Tongue (tissue), 2 donors: ENCODE measurements around the gene FYTTD1. TPM values are rescaled to one million over a fixed set of nuclear protein-coding genes. Genes with fewer than 3 reads are reported as not detected.

Experiments used
- DNase-seq: peaks from one replicate; pipeline ENCODE4 v3.0.0-alpha.2; 2015
- total RNA-seq: library from RNA; depleted of rRNA; stranded (reverse); fragments of >200 nt; gene quantifications from one replicate; pipeline ENCODE4 v1.2.3, GENCODE V29; 2014

Gene FYTTD1
- total RNA-seq, 1 donor from 2014 or later, result 92.8 TPM

DNA sequence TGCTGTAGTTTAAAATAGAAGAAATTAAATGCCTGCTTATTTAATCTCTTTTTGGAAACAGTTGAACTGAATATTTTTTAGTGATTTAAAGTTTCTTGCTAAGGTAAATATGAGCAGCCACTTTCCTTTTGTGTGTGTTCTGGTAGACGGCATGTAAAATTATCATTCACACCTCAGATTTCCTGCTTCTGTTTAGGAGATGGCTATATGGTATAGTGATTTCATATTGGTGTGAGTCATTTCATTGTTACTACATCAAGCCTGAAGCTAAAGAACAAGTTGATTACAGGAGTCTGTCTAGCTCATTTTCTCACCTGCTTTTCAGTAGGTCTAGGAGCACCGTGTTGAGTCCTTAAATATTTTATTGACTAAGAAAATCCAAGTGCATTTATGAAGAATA, 43.6 kb downstream of the FYTTD1 start:
- no peak for DNase-seq

DNA sequence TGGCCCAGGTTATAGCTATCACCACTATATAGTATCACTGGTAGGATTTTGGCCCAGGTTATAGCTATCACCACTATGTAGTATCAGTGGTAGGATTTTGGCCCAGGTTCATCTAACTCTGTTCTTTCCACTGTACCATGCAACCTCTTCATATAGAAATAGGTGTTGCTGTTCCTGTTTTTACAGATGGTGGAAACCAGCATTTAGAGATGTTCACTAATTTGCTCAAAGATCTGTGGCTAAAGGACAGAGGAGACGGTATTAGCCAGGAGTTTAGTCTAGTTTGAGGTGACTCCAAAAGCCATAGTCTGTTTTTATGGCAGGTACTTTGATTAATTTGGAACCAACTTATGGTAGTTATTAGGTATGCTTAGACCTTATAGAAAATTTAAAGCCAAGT, 44.4 kb downstream of the FYTTD1 start:
- no peak for DNase-seq

- no peak for DNase-seq
Measured at GRCh38 chr3:197795200-197795599, 45.5 kb downstream of the FYTTD1 start.

DNA sequence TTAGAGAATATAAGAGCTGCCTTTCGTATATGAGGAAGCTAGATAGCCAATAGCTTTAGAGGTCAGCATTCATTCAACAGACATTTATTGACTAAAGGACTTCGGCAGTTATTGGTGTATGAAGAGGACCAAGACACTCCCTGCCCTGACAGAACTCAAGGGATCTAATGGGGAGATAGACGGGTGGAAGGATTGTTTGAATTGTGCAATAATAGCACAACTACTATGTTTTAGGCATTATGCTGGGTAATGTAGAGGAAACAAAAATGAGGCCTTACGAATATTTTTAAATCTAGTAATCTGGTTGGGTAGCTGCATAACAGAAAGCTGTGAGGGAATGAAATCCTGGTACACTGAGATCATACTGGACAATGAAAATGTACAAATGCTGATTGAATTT, 46.4 kb downstream of the FYTTD1 start:
- no peak for DNase-seq

DNA sequence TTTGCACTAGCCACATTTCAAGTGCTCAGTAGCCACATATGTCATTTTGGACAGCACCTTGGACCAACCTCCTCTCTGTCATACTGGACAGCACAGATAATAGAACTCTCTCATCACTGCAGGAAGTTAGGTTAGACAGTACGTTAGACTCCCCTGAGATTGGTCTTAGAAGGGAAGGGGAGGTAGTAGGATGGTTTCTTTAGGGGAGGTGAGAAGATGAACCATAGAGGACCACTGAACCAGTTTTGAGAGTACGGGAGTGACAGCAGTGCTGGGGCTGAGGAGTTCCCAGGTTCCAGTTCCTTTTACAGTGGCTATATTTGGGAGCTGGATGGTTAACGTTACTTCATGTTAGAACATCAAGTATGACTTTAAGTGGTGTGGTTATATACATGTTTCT, 49.2 kb downstream of the FYTTD1 start:
- DNase-seq, result no peak

DNA sequence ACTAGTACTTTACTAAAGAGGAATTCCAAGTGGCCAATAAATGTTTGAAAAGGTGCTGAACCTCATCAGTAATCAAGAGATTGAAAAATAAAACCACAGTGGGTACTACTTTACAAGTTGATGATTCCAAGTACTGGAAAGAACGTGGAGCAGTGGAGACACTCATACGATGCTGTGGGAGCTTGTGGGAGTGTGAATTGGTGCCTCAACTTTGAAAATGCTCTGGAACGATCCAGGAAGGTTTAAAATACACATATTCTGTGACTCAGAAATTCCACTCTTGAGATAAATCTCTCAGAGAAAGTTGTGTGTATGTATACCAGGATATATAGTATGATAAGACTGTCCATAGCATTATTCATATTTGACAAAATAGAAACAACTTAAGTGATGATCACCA, 50.7 kb downstream of the FYTTD1 start:
- no peak for DNase-seq

GRCh38 chr3:197801891-197802778, 52.5 kb downstream of the FYTTD1 start:
- no peak for DNase-seq

DNA sequence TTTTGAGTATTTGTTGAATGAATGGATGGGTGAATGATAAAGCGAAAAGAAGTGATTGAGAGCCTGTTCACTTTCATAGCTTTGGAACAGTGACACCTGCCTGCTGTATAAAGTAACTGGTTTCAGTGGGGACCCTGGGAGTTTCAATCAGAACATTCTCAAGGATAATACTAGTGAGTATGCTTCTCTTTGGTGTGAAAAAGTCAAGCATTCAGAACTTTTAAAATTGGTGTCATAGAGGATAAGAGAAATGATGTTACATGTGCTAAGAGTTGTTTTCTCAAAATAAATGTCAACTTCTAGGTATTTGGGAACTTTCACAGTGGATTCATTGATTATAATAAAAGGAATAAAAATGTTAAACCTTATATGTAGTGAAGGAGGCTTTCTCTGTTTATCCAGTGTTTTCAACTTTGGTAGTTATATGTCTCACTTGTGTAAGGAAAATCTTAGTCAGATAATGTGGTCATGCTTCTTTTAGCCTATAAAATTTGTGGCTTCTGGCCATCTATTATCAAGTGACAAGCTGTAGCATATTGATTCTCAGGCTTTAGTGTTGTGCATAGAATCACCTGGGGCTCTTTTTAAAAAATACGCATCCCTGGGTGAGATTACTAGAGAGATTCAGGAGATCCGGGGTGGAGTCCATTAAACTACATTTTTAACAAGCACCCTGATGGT, 53.2 kb downstream of the FYTTD1 start:
- no peak for DNase-seq

GRCh38 chr3:197804511-197804910, 54.8 kb downstream of the FYTTD1 start:
- no peak for DNase-seq

DNA sequence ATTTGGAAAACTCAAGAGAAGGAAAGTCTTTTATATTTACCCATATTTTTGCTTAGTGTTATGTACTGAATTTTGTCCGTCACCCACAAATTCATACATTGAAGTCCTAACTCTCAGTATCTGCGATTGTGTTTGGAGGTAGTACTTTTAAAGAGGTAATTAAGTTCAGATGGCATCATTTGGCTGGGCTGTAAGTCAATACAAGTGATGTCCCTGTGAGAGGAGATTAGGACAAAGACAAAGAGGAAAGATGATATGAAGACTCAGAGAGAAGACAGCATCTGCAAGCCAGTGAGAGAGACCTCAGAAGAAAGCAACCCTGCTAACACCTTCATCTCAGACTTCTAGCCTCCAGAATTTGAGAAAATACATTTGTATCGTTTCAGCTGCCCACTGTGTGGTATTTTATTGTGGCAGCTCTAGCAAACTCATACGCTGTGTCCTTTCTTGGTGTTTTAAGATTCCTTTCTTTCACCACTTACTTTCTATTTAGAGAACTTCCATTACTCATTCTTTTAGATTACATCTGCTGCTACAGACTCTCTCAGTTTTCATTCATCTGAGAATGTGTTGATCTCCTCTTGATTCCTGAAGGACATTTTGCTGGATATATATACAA, 58.4 kb downstream of the FYTTD1 start:
- no peak for DNase-seq

DNA sequence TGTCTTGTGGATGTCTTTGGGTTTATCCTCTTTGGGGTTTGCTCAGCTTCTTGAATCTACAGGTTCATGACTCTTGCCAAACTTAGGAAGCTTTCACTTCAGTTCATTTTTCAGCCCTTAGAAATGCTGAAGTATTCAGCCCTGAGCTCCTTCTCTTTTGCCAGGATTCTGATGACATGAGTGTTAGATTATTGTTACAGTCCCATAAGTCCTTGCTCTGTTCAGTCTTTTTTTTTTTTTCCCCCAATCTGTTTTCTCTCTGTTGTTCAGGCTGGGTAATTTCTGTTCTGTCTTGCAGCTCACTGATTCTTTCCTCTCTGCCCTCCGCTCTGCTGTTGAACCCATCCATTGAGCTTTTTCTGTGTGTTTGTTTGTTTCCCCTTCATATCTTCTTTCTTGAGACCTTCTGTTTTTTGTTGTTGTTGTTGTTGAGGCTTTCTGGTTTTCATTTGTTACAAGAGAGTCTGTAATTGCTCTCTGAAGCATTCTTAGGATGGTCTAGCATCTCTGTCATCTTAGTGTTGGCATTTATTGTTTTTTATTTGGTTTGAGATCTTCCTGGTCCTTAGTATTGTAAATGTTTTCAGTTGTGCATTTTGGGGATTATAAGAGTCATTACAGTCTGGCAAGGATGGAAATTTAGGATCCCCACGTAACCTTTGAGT, 59.8 kb downstream of the FYTTD1 start:
- DNase-seq, result no peak

- DNase-seq, result no peak
Measured at GRCh38 chr3:197810901-197811300, 61.2 kb downstream of the FYTTD1 start.

DNA sequence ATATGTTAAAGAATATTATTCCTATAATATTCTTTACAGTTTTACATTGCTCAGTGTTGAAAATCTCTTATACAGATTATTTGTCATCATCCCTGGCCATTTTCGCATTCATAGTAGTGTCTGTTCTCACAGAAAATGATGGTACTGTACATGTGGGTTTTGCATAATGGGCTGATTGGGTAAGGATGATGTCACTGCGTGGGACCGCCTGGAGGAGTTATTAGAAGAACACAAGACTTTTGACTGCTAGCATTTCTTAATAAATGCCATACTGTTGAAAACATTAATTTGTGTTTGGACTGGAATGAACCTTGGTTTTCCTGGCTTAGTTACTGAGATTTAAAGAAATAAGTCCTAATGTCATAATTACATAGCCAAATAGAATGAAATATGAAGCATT, 61.7 kb downstream of the FYTTD1 start:
- peak; percentile 34 for DNase-seq

GRCh38 chr3:197814372-197814771, 64.7 kb downstream of the FYTTD1 start:
- no peak for DNase-seq

DNA sequence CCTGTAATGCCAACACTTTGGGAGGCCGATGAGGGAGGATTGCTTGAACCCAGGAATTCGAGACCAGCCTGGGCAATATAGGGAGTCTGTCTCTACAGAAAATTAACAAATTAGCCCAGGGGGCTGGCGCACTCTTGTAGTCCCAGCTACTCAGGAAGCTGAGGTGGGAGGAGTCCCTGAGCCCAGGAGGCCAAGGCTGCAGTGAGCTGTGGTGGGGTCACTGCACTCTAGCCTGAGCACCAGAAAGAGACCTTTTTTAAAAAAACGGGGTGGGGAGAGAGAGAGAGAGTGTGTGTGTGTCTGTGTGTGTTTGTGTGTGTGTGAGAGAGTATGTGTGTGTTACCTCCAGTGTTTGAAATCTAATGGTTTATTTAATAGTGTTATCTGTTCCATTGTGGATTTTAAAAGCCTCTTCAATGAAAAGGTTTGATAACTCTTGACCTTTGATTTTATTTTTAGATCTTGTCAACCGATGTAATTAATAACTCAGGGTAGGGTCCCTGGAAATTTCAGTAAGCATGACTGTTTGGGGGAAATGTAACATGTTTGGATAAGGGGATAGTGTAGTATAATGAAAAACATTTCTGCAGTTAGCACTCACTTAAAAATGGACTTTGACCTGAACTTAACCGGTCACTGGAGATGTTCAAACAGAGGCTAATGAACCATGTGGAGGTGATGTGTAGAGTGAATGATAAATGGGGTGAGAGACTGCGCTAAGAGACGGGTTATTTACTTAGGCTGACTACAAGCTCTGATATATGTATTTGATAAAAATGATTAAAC, 71.1 kb downstream of the FYTTD1 start:
- no peak for DNase-seq

- no peak for DNase-seq
Measured at GRCh38 chr3:197829397-197830045, 79.8 kb downstream of the FYTTD1 start.

DNA sequence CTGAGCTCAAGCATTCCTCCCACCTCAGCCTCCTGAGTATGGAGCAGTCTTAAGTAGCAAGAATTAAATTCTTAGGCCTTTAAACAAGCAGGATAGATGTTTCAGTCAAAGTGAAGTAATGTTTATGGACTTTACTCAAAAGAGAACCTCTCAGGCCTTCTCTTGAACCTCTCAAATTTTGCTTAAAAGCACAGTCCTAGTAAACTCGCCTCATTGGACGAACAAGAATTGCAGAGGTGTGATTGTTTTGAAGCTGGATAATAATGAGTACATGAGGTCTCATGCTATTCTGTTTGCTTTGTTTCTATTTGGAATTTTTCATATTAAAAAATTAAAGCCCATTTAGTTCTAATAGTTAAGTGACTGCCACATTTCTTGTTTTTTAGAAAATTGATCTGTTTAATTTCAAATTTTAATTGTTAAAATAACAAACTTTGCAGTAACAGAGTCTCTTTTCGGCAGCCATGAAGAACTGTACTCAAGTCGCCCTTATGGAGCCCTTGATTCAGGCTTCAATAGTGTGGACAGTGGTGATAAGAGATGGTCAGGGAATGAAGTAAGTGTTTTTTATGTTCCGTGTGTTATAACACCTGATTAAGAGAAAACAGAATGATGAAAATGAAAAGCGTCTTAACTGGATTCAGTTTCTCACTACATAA, 80.8 kb downstream of the FYTTD1 start:
- no peak for DNase-seq

DNA sequence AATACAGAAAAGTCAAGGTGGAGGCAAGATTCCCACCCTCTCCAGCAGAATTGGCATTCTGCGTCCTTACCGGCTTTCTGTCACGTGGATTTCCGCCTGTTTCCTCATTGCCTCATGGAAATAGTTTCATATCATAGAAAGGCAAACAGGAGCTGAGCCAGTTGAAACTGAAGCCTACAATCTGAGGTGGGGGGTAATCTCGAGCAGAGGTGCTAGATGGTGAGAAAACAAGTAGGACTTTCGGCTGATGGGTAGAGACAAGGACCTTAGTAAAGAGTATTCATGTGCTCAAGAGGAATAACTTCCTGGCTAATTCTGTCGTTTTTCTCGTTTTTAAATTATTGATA, 81.3 kb downstream of the FYTTD1 start:
- no peak for DNase-seq

DNA sequence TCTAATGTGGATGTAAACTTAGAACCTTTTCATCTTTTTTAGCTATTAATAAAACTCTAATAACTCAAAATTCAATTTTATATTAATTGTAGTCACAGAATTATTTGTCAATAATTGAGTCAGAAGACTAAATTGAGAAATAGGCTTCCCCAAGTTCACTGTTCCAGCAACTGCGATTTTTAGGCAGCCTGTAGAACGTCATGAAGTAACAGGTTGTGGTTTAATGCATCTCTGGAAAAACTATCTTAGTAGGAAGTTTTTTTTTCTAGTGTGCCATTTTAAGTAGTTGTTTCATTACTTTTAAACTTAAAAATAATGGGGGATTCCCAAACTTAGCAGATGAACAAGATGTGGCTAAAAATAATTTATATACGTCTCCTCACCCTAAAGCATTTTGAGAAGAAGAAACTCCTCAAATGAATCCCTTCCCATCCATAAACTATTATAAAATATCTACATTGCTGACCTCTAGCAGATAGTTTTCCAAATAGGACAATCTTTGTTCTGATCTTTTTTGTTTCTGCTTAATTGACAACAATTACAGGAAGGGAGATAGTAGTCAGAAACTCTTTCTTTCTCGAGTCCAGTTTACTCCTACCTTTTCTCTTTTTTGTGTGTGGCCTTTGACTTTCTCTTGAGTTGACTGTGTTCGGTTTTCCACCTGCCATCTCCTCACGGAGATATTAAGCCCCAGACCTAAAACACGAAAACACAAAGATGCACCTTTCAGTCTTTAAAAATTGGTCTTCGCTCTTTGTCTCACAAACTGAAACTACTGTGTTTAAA, 84.4 kb downstream of the FYTTD1 start:
- DNase-seq, result no peak

DNA sequence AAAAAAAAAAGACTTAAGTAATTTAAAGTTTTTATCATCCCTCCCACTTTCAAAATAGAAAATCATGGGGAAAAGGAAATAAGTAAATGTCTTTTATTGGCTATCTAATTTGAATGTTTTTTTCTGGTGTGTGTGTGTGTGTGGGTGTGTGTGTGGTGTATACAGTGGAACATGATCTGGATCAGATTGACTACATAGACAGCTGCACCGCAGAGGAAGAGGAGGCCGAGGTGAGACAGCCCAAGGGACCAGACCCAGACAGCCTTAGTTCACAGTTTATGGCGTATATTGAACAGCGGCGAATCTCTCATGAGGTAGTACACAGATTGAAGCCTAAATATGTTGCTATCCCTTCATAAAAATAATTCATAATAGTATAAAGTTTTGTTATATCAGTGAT, 85.8 kb downstream of the FYTTD1 start:
- no peak for DNase-seq
